ENCODE measurements around the gene TMEM243. TPM values are rescaled to one million over a fixed set of nuclear protein-coding genes. Genes with fewer than 3 reads are reported as not detected.

The TMEM243 gene
- total and polyA plus RNA-seq, 2 of the 13 experiments (the other 11 are each of a cell fraction or from before 2014, with no cell fraction given): 25.1 to 31.2 TPM

DNA sequence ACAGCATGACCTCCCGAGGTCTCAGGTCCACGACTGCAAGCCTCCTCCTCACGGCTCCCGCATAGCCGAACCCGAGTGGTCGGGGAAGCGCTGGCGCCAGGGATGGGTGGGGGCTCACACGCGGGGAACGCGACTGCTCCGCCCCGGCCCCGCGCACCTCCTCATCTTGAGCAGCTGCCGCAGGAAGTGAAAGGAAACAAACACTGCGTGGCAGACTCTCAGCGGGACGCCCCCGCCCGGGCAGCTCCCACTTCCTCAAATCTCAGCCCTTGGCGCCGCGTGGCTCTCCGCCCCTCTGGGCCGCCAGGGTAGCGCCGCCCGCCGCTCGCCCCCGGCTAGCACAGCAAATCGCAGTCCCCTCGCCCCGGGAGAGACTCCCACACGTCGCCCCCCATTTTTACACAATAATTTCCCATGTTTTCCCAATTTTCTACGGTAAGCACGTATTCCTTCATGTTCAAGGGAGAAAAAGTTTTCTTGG, at the start of gene TMEM243 (continued):
- TF ChIP-seq ZFX (CRISPR knock-in tag; IDR thresholded peaks at IDR 0.05; ENCODE audit: low read depth) (no peak), PCBP2 (optimal IDR thresholded peaks at IDR 0.05; ENCODE audit: low read depth, low read length, poor library complexity, severe bottlenecking) (no peak), ZFP82 (CRISPR knock-in tag; IDR thresholded peaks at IDR 0.05; ENCODE audit: borderline replicate concordance) (no peak), HINFP (CRISPR knock-in tag; IDR thresholded peaks at IDR 0.05; ENCODE audit: low read depth) (no peak), RFX5 (IDR thresholded peaks at IDR 0.05; ENCODE audit: low read depth, low read length) (no peak), ZNF318 (CRISPR knock-in tag; IDR thresholded peaks at IDR 0.05) (no peak), AGO2 (optimal IDR thresholded peaks at IDR 0.05; ENCODE audit: low read depth, low read length) (peak; percentile 46)
- TF ChIP-seq, protein P1, sequence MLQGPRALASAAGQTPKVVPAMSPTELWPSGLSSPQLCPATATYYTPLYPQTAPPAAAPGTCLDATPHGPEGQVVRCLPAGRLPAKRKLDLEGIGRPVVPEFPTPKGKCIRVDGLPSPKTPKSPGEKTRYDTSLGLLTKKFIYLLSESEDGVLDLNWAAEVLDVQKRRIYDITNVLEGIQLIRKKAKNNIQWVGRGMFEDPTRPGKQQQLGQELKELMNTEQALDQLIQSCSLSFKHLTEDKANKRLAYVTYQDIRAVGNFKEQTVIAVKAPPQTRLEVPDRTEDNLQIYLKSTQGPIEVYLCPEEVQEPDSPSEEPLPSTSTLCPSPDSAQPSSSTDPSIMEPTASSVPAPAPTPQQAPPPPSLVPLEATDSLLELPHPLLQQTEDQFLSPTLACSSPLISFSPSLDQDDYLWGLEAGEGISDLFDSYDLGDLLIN (CRISPR knock-in tag; IDR thresholded peaks at IDR 0.05; ENCODE audit: borderline replicate concordance): no peak
- TF ChIP-seq, protein P2, sequence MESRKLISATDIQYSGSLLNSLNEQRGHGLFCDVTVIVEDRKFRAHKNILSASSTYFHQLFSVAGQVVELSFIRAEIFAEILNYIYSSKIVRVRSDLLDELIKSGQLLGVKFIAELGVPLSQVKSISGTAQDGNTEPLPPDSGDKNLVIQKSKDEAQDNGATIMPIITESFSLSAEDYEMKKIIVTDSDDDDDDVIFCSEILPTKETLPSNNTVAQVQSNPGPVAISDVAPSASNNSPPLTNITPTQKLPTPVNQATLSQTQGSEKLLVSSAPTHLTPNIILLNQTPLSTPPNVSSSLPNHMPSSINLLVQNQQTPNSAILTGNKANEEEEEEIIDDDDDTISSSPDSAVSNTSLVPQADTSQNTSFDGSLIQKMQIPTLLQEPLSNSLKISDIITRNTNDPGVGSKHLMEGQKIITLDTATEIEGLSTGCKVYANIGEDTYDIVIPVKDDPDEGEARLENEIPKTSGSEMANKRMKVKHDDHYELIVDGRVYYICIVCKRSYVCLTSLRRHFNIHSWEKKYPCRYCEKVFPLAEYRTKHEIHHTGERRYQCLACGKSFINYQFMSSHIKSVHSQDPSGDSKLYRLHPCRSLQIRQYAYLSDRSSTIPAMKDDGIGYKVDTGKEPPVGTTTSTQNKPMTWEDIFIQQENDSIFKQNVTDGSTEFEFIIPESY (CRISPR knock-in tag; IDR thresholded peaks at IDR 0.05): no peak
- TF ChIP-seq, protein P3, sequence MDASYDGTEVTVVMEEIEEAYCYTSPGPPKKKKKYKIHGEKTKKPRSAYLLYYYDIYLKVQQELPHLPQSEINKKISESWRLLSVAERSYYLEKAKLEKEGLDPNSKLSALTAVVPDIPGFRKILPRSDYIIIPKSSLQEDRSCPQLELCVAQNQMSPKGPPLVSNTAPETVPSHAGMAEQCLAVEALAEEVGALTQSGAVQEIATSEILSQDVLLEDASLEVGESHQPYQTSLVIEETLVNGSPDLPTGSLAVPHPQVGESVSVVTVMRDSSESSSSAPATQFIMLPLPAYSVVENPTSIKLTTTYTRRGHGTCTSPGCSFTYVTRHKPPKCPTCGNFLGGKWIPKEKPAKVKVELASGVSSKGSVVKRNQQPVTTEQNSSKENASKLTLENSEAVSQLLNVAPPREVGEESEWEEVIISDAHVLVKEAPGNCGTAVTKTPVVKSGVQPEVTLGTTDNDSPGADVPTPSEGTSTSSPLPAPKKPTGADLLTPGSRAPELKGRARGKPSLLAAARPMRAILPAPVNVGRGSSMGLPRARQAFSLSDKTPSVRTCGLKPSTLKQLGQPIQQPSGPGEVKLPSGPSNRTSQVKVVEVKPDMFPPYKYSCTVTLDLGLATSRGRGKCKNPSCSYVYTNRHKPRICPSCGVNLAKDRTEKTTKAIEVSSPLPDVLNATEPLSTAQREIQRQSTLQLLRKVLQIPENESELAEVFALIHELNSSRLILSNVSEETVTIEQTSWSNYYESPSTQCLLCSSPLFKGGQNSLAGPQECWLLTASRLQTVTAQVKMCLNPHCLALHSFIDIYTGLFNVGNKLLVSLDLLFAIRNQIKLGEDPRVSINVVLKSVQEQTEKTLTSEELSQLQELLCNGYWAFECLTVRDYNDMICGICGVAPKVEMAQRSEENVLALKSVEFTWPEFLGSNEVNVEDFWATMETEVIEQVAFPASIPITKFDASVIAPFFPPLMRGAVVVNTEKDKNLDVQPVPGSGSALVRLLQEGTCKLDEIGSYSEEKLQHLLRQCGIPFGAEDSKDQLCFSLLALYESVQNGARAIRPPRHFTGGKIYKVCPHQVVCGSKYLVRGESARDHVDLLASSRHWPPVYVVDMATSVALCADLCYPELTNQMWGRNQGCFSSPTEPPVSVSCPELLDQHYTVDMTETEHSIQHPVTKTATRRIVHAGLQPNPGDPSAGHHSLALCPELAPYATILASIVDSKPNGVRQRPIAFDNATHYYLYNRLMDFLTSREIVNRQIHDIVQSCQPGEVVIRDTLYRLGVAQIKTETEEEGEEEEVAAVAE (CRISPR knock-in tag; IDR thresholded peaks at IDR 0.05; ENCODE audit: borderline replicate concordance): no peak
